NB4 (cell line): Measurements from ENCODE around the gene CHCHD6.

Experiments
- DNase-seq: peaks from one replicate; pipeline ENCODE4 v3.0.0; 2010; ENCODE audit warnings: low read depth
- H3K4me3 ChIP-seq: one replicate; pipeline ENCODE4 v1.5.1; 2011; ENCODE audit warnings: mild to moderate bottlenecking, low read depth, low read length, moderate library complexity
- CTCF ChIP-seq: IDR thresholded peaks from one replicate; pipeline ENCODE4 v1.5.1; 2012; ENCODE audit warnings: low read depth, low read length
- MAX ChIP-seq: IDR thresholded peaks from 2 replicates; pipeline ENCODE4 v1.6.1; 2011; ENCODE audit warnings: low read depth, low read length
- MYC ChIP-seq: IDR thresholded peaks from 2 replicates; pipeline ENCODE4 v1.6.1; 2011; ENCODE audit warnings: low read depth, low read length
- POLR2A ChIP-seq: IDR thresholded peaks from 2 replicates; pipeline ENCODE4 v1.6.1; 2011; ENCODE audit warnings: mild to moderate bottlenecking; ENCODE audit not compliant: insufficient read length; ENCODE audit errors: extremely low read depth

Gene CHCHD6

GRCh38 chr3:126773783-126774182 is 69.7 kb downstream of the CHCHD6 start:
- H3K4me3 ChIP-seq: no peak overlapping the region
- DNase-seq: no peak
- no peak for TF ChIP-seq MAX
- TF ChIP-seq MYC: no peak
- TF ChIP-seq POLR2A: no peak
- TF ChIP-seq CTCF: no peak

GRCh38 chr3:126777366-126777765 is 73.3 kb downstream of the CHCHD6 start:
- no peak for DNase-seq
- TF ChIP-seq CTCF (no peak), POLR2A (no peak), MYC (no peak), MAX (no peak)
- H3K4me3 ChIP-seq: no peak overlapping the region

GRCh38 chr3:126780666-126781065 is 76.6 kb downstream of the CHCHD6 start:
- TF ChIP-seq MYC: no peak
- TF ChIP-seq MAX: no peak
- TF ChIP-seq POLR2A: no peak
- TF ChIP-seq CTCF: no peak
- no peak for DNase-seq
- H3K4me3 ChIP-seq: no peak overlapping the region

GRCh38 chr3:126781406-126781805 is 77.4 kb downstream of the CHCHD6 start:
- TF ChIP-seq MAX: no peak
- TF ChIP-seq POLR2A: no peak
- TF ChIP-seq CTCF: no peak
- no peak for TF ChIP-seq MYC
- DNase-seq: no peak
- no peak overlapping the region for H3K4me3 ChIP-seq

- no peak overlapping the region for H3K4me3 ChIP-seq
- TF ChIP-seq MAX: no peak
- no peak for TF ChIP-seq POLR2A
- TF ChIP-seq MYC: no peak
- no peak for DNase-seq
Measured at GRCh38 chr3:126781889-126782491, 78.0 kb downstream of the CHCHD6 start.

- no peak overlapping the region for H3K4me3 ChIP-seq
- TF ChIP-seq MYC: no peak
- TF ChIP-seq MAX: no peak
- no peak for TF ChIP-seq POLR2A
- TF ChIP-seq CTCF: no peak
- no peak for DNase-seq
Measured at GRCh38 chr3:126782536-126782935, 78.5 kb downstream of the CHCHD6 start.
